CD4-positive, alpha-beta memory T cell (primary cell): Measurements from ENCODE around the gene RNF213. TPM values are rescaled to one million over a fixed set of nuclear protein-coding genes. Genes with fewer than 3 reads are reported as not detected.
A peak's percentile ranks its signal among the peaks of the same experiment; 100 is the strongest.

Source experiments
- CTCF ChIA-PET: fragments of 350-600 bp; sonication (Branson Sonifier 250); formaldehyde crosslinking; loops from one replicate; lab custom pipeline; 2021; ENCODE audit warnings: inconsistent platforms; ENCODE audit not compliant: partially characterized antibody; lab: Charles Lee
- POLR2A ChIA-PET: fragments of 350-600 bp; sonication (Branson Sonifier 250); formaldehyde crosslinking; loops from one replicate; lab custom pipeline; 2021; ENCODE audit not compliant: partially characterized antibody; lab: Charles Lee
- DNase-seq, 5 donors: peaks; one replicate each; pipeline versions ENCODE4 v3.0.0 to v3.0.0-alpha.2; 2020 to 2022; ENCODE audit warnings: mixed read lengths in 1 of 5
- H3K27ac ChIP-seq: one replicate; pipeline ENCODE4 v1.7.0; 2013; ENCODE audit warnings: low read depth, low read length
- H3K27me3 ChIP-seq: 2 replicates; pipeline ENCODE4 v1.7.0; 2013; ENCODE audit warnings: mild to moderate bottlenecking, low read length, moderate library complexity; ENCODE audit not compliant: insufficient read depth
- H3K36me3 ChIP-seq: 2 replicates; pipeline ENCODE4 v1.7.0; 2013; ENCODE audit warnings: mild to moderate bottlenecking, low read length, moderate library complexity; ENCODE audit not compliant: insufficient read depth
- H3K4me1 ChIP-seq: 2 replicates; pipeline ENCODE4 v1.7.0; 2013; ENCODE audit warnings: mild to moderate bottlenecking, low read length, moderate library complexity; ENCODE audit not compliant: insufficient read depth
- H3K4me3 ChIP-seq, 2 donors: one replicate each; pipeline ENCODE4 v1.7.0; 2013; ENCODE audit warnings: low read length in 2 of 2, mild to moderate bottlenecking in 1 of 2
- H3K9me3 ChIP-seq, 2 donors: one replicate each; pipeline ENCODE4 v1.7.0; 2013; ENCODE audit warnings: low read length in 2 of 2, control low read depth in 1 of 2; ENCODE audit not compliant: control insufficient read depth in 1 of 2
- H3K27ac Mint-ChIP-seq, 7 donors: one replicate each; pipeline ENCODE4 v1.8.0; 2020 to 2021; ENCODE audit warnings: mixed read lengths in 7 of 7, mild to moderate bottlenecking in 6 of 7, inconsistent platforms in 3 of 7, moderate library complexity in 3 of 7
- H3K27me3 Mint-ChIP-seq, 2 donors: one replicate each; pipeline ENCODE4 v1.8.0; 2020 to 2021; ENCODE audit warnings: mixed read lengths in 2 of 2
- H3K36me3 Mint-ChIP-seq, 2 donors: one replicate each; pipeline ENCODE4 v1.8.0; 2020 to 2021; ENCODE audit warnings: mixed read lengths in 2 of 2, inconsistent platforms in 1 of 2, mild to moderate bottlenecking in 1 of 2
- H3K4me1 Mint-ChIP-seq, 4 donors: one replicate each; pipeline ENCODE4 v1.8.0; 2020 to 2021; ENCODE audit warnings: mixed read lengths in 4 of 4, mild to moderate bottlenecking in 1 of 4
- H3K4me3 Mint-ChIP-seq, 8 donors: one replicate each; pipeline ENCODE4 v1.8.0; 2020 to 2021; ENCODE audit warnings: mixed read lengths in 8 of 8, mild to moderate bottlenecking in 7 of 8, moderate library complexity in 6 of 8, inconsistent platforms in 3 of 8
- H3K9me3 Mint-ChIP-seq, 8 donors: one replicate each; pipeline ENCODE4 v1.8.0; 2020 to 2021; ENCODE audit warnings: mixed read lengths in 8 of 8, mild to moderate bottlenecking in 5 of 8, inconsistent platforms in 3 of 8, moderate library complexity in 1 of 8
- intact Hi-C: fragments of 100-400 bp; cut with micrococcal nuclease; formaldehyde crosslinking; loops from one replicate; pipeline ENCODE4 v1.15.1; 2023
- polyA plus RNA-seq, 2 donors: library from polyadenylated mRNA; unstranded; fragments of 300-500 nt; fragmentation: Illumina TruSeq; gene quantifications; one replicate each; pipeline ENCODE4 v1.2.3, GENCODE V29; 2021
- total RNA-seq, 2 experiments: library from RNA; stranded (reverse); gene quantifications; one replicate each; pipeline ENCODE4 v1.2.3, GENCODE V29; 2021

RNF213 gene
- total and polyA plus RNA-seq, 4 experiments from 2014 or later = 11.2 to 399 (median 217) TPM

GRCh38 chr17:80349751-80350150, 89.1 kb downstream of the RNF213 start:
- DNase-seq = no peak
- H3K9me3 Mint-ChIP-seq = peaks cover 0 to 12% (median 0%) of the 10 kb centered on the region in 8 donors
- no peaks in the 10 kb centered on the region for H3K27me3 Mint-ChIP-seq
- H3K36me3 ChIP-seq = peaks cover 98% of the 10 kb centered on the region
- H3K4me1 Mint-ChIP-seq = peaks cover 0 to 3% (median under 1%) of the 10 kb centered on the region in 4 donors
- ChIA-PET CTCF (no interaction called here), POLR2A (interaction anchor here (0.6 kb wide), 1 partner anchor 66 kb away, joined by 4 read pairs; no protein-coding TSS in a partner anchor)
- peaks cover 88 to 89% of the 10 kb centered on the region in 2 donors for H3K36me3 Mint-ChIP-seq
- H3K27ac Mint-ChIP-seq = peak overlapping the region in 1 of 7 donors; percentile 22
- intact Hi-C loops = no loop called here
- no peak overlapping the region for H3K4me3 ChIP-seq
- no peak overlapping the region for H3K27ac ChIP-seq
- no peaks in the 10 kb centered on the region for H3K9me3 ChIP-seq
- no peak overlapping the region for H3K4me3 Mint-ChIP-seq
- no peaks in the 10 kb centered on the region for H3K27me3 ChIP-seq
- H3K4me1 ChIP-seq = no peaks in the 10 kb centered on the region

DNA sequence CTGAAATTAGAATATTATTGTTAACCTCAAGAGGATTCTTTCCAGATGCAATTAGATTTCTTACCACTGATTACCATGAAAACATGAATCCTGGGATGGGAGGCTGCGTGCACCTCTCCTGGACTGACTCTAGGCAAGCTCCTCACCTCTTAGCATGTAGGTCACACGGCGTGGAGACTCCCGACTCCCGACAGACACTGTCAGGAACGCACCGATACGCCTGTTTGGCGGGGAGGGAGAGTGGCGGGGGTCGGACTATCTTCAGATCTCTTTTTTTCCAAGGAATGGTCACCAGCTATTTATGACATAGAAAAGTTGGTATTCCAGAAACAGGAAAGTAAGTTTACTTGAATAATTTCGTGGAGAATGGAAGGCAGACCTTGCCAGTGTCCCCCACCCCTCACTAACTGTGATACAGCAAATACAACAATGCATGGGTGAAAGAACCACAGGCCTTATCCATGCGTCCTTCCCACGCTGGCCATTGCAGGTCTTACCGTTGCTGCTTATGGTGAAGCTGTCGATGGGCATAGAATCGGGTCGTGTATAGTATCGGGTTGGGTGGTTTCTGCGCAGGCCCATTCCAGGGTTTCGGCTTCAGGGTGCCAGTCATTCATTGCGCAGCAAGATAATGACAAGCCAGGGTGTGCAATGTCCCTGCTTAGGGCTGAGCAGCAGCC, 91.7 kb downstream of the RNF213 start:
- Mint-ChIP-seq H3K4me3 (no peak overlapping the region), H3K9me3 (peaks cover 0 to 12% (median 0%) of the 10 kb centered on the region in 8 donors), H3K27ac (no peak overlapping the region), H3K36me3 (peaks cover 79 to 83% of the 10 kb centered on the region in 2 donors), H3K4me1 (peaks cover 0 to 3% (median 1%) of the 10 kb centered on the region in 4 donors), H3K27me3 (no peaks in the 10 kb centered on the region)
- Histone ChIP-seq H3K27ac (no peak overlapping the region), H3K4me3 (no peak overlapping the region), H3K36me3 (peaks cover 88% of the 10 kb centered on the region), H3K9me3 (no peaks in the 10 kb centered on the region), H3K27me3 (no peaks in the 10 kb centered on the region), H3K4me1 (no peaks in the 10 kb centered on the region)
- POLR2A ChIA-PET = no interaction called here
- DNase-seq = no peak
- intact Hi-C loops = no loop called here
- CTCF ChIA-PET = interaction anchor here (1.2 kb wide), 1 partner anchor 156 kb away, joined by 3 read pairs; no protein-coding TSS in a partner anchor

GRCh38 chr17:80352991-80353665, 92.5 kb downstream of the RNF213 start:
- H3K4me1 ChIP-seq = no peaks in the 10 kb centered on the region
- H3K4me1 Mint-ChIP-seq = peaks cover 0 to 2% (median under 1%) of the 10 kb centered on the region in 4 donors
- ChIA-PET CTCF (interaction anchor here (1.2 kb wide), 1 partner anchor 156 kb away, joined by 3 read pairs; no protein-coding TSS in a partner anchor), POLR2A (no interaction called here)
- no peaks in the 10 kb centered on the region for H3K9me3 ChIP-seq
- DNase-seq = no peak
- H3K27ac Mint-ChIP-seq = peak overlapping the region in 1 of 7 donors; percentile 79
- intact Hi-C loops = no loop called here
- H3K36me3 ChIP-seq = peaks cover 88% of the 10 kb centered on the region
- no peak overlapping the region for H3K4me3 ChIP-seq
- peaks cover 77 to 83% of the 10 kb centered on the region in 2 donors for H3K36me3 Mint-ChIP-seq
- no peak overlapping the region for H3K4me3 Mint-ChIP-seq
- H3K9me3 Mint-ChIP-seq = peaks cover 0 to 12% (median 0%) of the 10 kb centered on the region in 8 donors
- H3K27me3 ChIP-seq = no peaks in the 10 kb centered on the region
- H3K27me3 Mint-ChIP-seq = no peaks in the 10 kb centered on the region
- H3K27ac ChIP-seq = no peak overlapping the region

GRCh38 chr17:80353718-80354275, 93.1 kb downstream of the RNF213 start:
- no peak overlapping the region for H3K4me3 Mint-ChIP-seq
- POLR2A ChIA-PET = interaction anchor here (0.7 kb wide), 1 partner anchor 24 kb away, joined by 4 read pairs; no protein-coding TSS in a partner anchor
- intact Hi-C loops = no loop called here

DNA sequence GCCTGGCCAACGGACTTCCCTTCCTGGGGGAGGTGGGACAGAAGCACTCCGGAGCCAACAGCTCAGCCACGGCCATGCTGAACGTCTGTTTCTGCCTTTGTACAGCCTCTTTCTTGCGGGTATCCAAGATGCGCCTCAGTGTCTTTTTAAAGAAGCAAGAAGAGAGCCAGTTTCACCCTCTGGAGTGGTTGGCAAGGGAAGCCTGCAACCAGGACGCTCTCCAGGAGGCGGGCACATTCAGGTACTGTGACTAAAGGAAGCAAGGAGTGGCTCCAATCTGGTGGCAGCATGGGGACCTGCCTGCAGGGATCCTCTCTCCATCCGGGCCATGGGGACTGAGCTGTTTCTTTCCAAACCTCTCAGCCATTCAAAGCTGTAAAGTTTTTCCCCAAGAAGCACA, 93.7 kb downstream of the RNF213 start:
- ChIA-PET CTCF (no interaction called here), POLR2A (interaction anchor here (0.7 kb wide), 1 partner anchor 23 kb away, joined by 4 read pairs; no protein-coding TSS in a partner anchor)
- H3K27ac Mint-ChIP-seq = peak overlapping the region in 1 of 7 donors; percentile 35
- no peaks in the 10 kb centered on the region for H3K27me3 ChIP-seq
- peaks cover 0 to 10% (median 0%) of the 10 kb centered on the region in 8 donors for H3K9me3 Mint-ChIP-seq
- intact Hi-C loops = no loop called here
- peaks cover 0 to 2% (median under 1%) of the 10 kb centered on the region in 4 donors for H3K4me1 Mint-ChIP-seq
- H3K27ac ChIP-seq = no peak overlapping the region
- DNase-seq = no peak
- H3K36me3 Mint-ChIP-seq = peaks cover 77 to 81% of the 10 kb centered on the region in 2 donors
- H3K27me3 Mint-ChIP-seq = no peaks in the 10 kb centered on the region
- no peaks in the 10 kb centered on the region for H3K4me1 ChIP-seq
- H3K4me3 ChIP-seq = no peak overlapping the region
- H3K9me3 ChIP-seq = no peaks in the 10 kb centered on the region
- H3K36me3 ChIP-seq = peaks cover 86% of the 10 kb centered on the region
- H3K4me3 Mint-ChIP-seq = no peak overlapping the region

More at GRCh38 chr17:80353718-80354275, 93.1 kb downstream of the RNF213 start:
- Mint-ChIP-seq H3K36me3 (peaks cover 77 to 81% of the 10 kb centered on the region in 2 donors), H3K27me3 (no peaks in the 10 kb centered on the region), H3K4me1 (peaks cover 0 to 2% (median under 1%) of the 10 kb centered on the region in 4 donors), H3K27ac (no peak overlapping the region), H3K9me3 (peaks cover 0 to 10% (median 0%) of the 10 kb centered on the region in 8 donors)
- no peak for DNase-seq
- Histone ChIP-seq H3K27ac (no peak overlapping the region), H3K4me3 (no peak overlapping the region), H3K4me1 (no peaks in the 10 kb centered on the region), H3K9me3 (no peaks in the 10 kb centered on the region), H3K36me3 (peaks cover 86% of the 10 kb centered on the region), H3K27me3 (no peaks in the 10 kb centered on the region)
- CTCF ChIA-PET = no interaction called here

- POLR2A ChIA-PET = no interaction called here
- no peak overlapping the region for H3K4me3 ChIP-seq
- CTCF ChIA-PET = interaction anchor here (1.0 kb wide), 1 partner anchor 161 kb away, joined by 3 read pairs; no protein-coding TSS in a partner anchor
- Mint-ChIP-seq H3K4me3 (no peak overlapping the region), H3K27ac (peak overlapping the region in 1 of 7 donors; percentile 18), H3K9me3 (peaks cover 0 to 7% (median 0%) of the 10 kb centered on the region in 8 donors), H3K4me1 (peaks cover 0 to 2% (median 0%) of the 10 kb centered on the region in 4 donors), H3K36me3 (peaks cover 78 to 83% of the 10 kb centered on the region in 2 donors), H3K27me3 (no peaks in the 10 kb centered on the region)
- H3K4me1 ChIP-seq = no peaks in the 10 kb centered on the region
- no peaks in the 10 kb centered on the region for H3K9me3 ChIP-seq
- H3K27ac ChIP-seq = no peak overlapping the region
- H3K27me3 ChIP-seq = no peaks in the 10 kb centered on the region
- no peak for DNase-seq
- peaks cover 86% of the 10 kb centered on the region for H3K36me3 ChIP-seq
- intact Hi-C loops = no loop called here
Measured at GRCh38 chr17:80356231-80356856, 95.7 kb downstream of the RNF213 start.
